NCI-H2227 (cell line): ENCODE results near the gene SUPT3H.

Experiments
- DNase-seq: peaks from one replicate; lab custom pipeline; 2025; ENCODE audit not compliant: unreplicated experiment; lab: John Stamatoyannopoulos, UW

Gene SUPT3H

GRCh38 chr6:45377554-45378333 is at the start of gene SUPT3H:
SUPT3H (minus strand) TSS chr6:45377934.
- peak; percentile 96 for DNase-seq

- DNase-seq, result no peak
These were observed 48.5 kb upstream of the SUPT3H start for GRCh38 chr6:45426251-45426650.

GRCh38 chr6:45424451-45424861 is 46.7 kb upstream of the SUPT3H start:
- no peak for DNase-seq

GRCh38 chr6:45423824-45424450 is 46.2 kb upstream of the SUPT3H start:
- no peak for DNase-seq

GRCh38 chr6:45423111-45423823 is 45.5 kb upstream of the SUPT3H start:
- DNase-seq, result no peak

- DNase-seq, result peak; percentile 19
These were observed 44.9 kb upstream of the SUPT3H start for GRCh38 chr6:45422503-45423110.

GRCh38 chr6:45421709-45422502 is 44.2 kb upstream of the SUPT3H start:
- DNase-seq, result peak; percentile 57

GRCh38 chr6:45420909-45421708 is 43.4 kb upstream of the SUPT3H start:
- DNase-seq, result no peak

GRCh38 chr6:45420083-45420908 is 42.6 kb upstream of the SUPT3H start:
- no peak for DNase-seq

GRCh38 chr6:45419571-45420082 is 41.9 kb upstream of the SUPT3H start:
- peak; percentile 32 for DNase-seq

GRCh38 chr6:45417436-45417835 is 39.7 kb upstream of the SUPT3H start:
- no peak for DNase-seq

GRCh38 chr6:45416700-45417099 is 39.0 kb upstream of the SUPT3H start:
- DNase-seq, result no peak

- no peak for DNase-seq
These were observed 38.2 kb upstream of the SUPT3H start for GRCh38 chr6:45415788-45416518.

GRCh38 chr6:45415315-45415714 is 37.6 kb upstream of the SUPT3H start:
- no peak for DNase-seq

- no peak for DNase-seq
These were observed 34.2 kb upstream of the SUPT3H start for GRCh38 chr6:45411959-45412358.

GRCh38 chr6:45400021-45400420 is 22.3 kb upstream of the SUPT3H start:
- no peak for DNase-seq

- DNase-seq, result no peak
These were observed 20.5 kb upstream of the SUPT3H start for GRCh38 chr6:45398075-45398813.
